CD4-positive, alpha-beta T cell (primary cell): ENCODE measurements around the gene AZU1. TPM values are rescaled to one million over a fixed set of nuclear protein-coding genes. Genes with fewer than 3 reads are reported as not detected.
"Not testable (repeated sequence)": the region's sequence is repeated elsewhere in the genome, so short reads cannot be mapped to it uniquely, and the experiment has no call there.

Experiments
- ATAC-seq: fragments of 200-7000 bp; cut with Tn5 transposase; one replicate; pipeline ENCODE4 v1.10.0; 2022; ENCODE audit warnings: mild to moderate bottlenecking; ENCODE audit not compliant: poor library complexity
- CTCF ChIA-PET: fragments of 350-600 bp; sonication (Branson Sonifier 250); formaldehyde crosslinking; loops from one replicate; lab custom pipeline; 2021; ENCODE audit warnings: antibody characterized with exemption, inconsistent platforms; lab: Charles Lee
- POLR2A ChIA-PET: fragments of 350-600 bp; sonication (Branson Sonifier 250); formaldehyde crosslinking; loops from one replicate; lab custom pipeline; 2021; ENCODE audit warnings: antibody characterized with exemption, inconsistent platforms; lab: Charles Lee
- DNase-seq, 14 experiments: peaks; one replicate each; pipeline ENCODE4 v3.0.0-alpha.2; 2013 to 2020; ENCODE audit warnings: mixed read lengths in 2 of 14
- H3K27ac ChIP-seq, 2 donors: one replicate each; pipeline versions ENCODE4 v1.5.1 to v1.7.0; 2013; ENCODE audit warnings: low read length in 2 of 2, low read depth in 1 of 2, mild to moderate bottlenecking in 1 of 2
- H3K27me3 ChIP-seq, 2 experiments: 1 replicate in 1 of 2; 2 replicates in 1 of 2; pipeline versions ENCODE4 v1.6.1 to v1.7.0; 2013; ENCODE audit warnings: low read length in 2 of 2, control low read depth in 1 of 2, mild to moderate bottlenecking in 1 of 2, moderate library complexity in 1 of 2; ENCODE audit not compliant: insufficient read depth in 2 of 2, control insufficient read depth in 1 of 2
- H3K36me3 ChIP-seq: one replicate; pipeline ENCODE4 v1.6.1; 2013; ENCODE audit warnings: low read length, control low read depth; ENCODE audit not compliant: insufficient read depth
- H3K4me1 ChIP-seq: one replicate; pipeline ENCODE4 v1.6.1; 2013; ENCODE audit warnings: low read length, control low read depth; ENCODE audit not compliant: insufficient read depth
- H3K4me3 ChIP-seq: one replicate; pipeline ENCODE4 v1.5.1; 2013; ENCODE audit warnings: mild to moderate bottlenecking, low read length, moderate library complexity
- H3K9me3 ChIP-seq, 2 experiments: 1 replicate in 1 of 2; 2 replicates in 1 of 2; pipeline versions ENCODE4 v1.6.1 to v1.7.0; 2013; ENCODE audit warnings: low read length in 2 of 2, mild to moderate bottlenecking in 2 of 2, control low read depth in 1 of 2, moderate library complexity in 1 of 2; ENCODE audit not compliant: control insufficient read depth in 1 of 2, insufficient read depth in 1 of 2
- H3K27ac Mint-ChIP-seq: one replicate; pipeline ENCODE4 v1.8.0; 2020; ENCODE audit warnings: mixed read lengths
- H3K27me3 Mint-ChIP-seq: one replicate; pipeline ENCODE4 v1.8.0; 2021; ENCODE audit warnings: mixed read lengths
- H3K36me3 Mint-ChIP-seq: one replicate; pipeline ENCODE4 v1.8.0; 2021; ENCODE audit warnings: low read depth, mixed read lengths
- H3K4me1 Mint-ChIP-seq: one replicate; pipeline ENCODE4 v1.8.0; 2021; ENCODE audit warnings: low read depth, mixed read lengths
- H3K4me3 Mint-ChIP-seq: one replicate; pipeline ENCODE4 v1.8.0; 2020; ENCODE audit warnings: mild to moderate bottlenecking, mixed read lengths
- H3K9me3 Mint-ChIP-seq: one replicate; pipeline ENCODE4 v1.8.0; 2020; ENCODE audit warnings: mixed read lengths
- intact Hi-C, 2 experiments: fragments of 100-400 bp; cut with DNase I in 1 of 2; cut with micrococcal nuclease in 1 of 2; formaldehyde crosslinking; loops; one replicate each; pipeline versions ENCODE4 v1.15.1 to v1.9.0; 2023 to 2025; cut with DNase I, micrococcal nuclease
- total RNA-seq, 174 experiments: library from RNA in 2 of 174; stranded (reverse) in 2 of 174; gene quantifications; one replicate each; pipeline ENCODE4 v1.2.3 and lab custom pipeline; 2021 to 2026
- TF ChIP-seq, protein P1 (sequence below): fragments of 200-600 bp; IDR thresholded peaks from one replicate; pipeline ENCODE4 v1.8.0; 2022; ENCODE audit warnings: antibody characterized with exemption, mild to moderate bottlenecking

The AZU1 gene
- total RNA-seq, 2 experiments from 2014 or later = 0.47 to 0.49 TPM

DNA sequence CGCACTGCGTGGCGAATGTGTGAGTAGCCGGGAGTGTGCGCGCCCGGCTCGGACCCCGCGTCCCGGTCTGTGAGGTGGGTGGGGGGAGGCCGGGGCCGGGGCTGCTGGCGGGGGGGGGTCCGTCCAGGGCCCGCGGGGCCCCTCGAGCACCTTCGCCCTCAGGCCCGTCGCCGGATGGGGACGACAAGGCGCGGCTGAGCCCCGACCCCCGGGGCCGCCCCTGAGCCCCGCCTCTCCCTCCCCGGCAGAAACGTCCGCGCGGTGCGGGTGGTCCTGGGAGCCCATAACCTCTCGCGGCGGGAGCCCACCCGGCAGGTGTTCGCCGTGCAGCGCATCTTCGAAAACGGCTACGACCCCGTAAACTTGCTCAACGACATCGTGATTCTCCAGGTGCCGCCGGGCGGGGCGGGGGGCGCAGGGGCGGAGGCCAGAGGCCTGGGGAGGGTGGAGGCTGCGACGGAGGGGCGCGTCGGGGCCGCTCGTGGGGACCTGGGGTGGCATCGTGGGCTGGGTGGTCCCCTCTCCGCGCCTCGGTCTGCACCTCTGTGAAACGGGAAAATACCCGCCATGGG lies 25.5 kb downstream of the AZU1 start:
- no peaks in the 10 kb centered on the region for H3K9me3 Mint-ChIP-seq
- Histone ChIP-seq H3K4me1 (peaks cover 8% of the 10 kb centered on the region), H3K9me3 (no peaks in the 10 kb centered on the region), H3K4me3 (no peak overlapping the region), H3K27me3 (peaks cover 28 to 35% of the 10 kb centered on the region in 2 experiments), H3K36me3 (no peaks in the 10 kb centered on the region), H3K27ac (no peak overlapping the region)
- no peak overlapping the region for H3K4me3 Mint-ChIP-seq
- peaks cover 29% of the 10 kb centered on the region for H3K27me3 Mint-ChIP-seq
- no peaks in the 10 kb centered on the region for H3K36me3 Mint-ChIP-seq
- TF ChIP-seq, protein P1, sequence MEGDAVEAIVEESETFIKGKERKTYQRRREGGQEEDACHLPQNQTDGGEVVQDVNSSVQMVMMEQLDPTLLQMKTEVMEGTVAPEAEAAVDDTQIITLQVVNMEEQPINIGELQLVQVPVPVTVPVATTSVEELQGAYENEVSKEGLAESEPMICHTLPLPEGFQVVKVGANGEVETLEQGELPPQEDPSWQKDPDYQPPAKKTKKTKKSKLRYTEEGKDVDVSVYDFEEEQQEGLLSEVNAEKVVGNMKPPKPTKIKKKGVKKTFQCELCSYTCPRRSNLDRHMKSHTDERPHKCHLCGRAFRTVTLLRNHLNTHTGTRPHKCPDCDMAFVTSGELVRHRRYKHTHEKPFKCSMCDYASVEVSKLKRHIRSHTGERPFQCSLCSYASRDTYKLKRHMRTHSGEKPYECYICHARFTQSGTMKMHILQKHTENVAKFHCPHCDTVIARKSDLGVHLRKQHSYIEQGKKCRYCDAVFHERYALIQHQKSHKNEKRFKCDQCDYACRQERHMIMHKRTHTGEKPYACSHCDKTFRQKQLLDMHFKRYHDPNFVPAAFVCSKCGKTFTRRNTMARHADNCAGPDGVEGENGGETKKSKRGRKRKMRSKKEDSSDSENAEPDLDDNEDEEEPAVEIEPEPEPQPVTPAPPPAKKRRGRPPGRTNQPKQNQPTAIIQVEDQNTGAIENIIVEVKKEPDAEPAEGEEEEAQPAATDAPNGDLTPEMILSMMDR = no peak
- ChIA-PET CTCF (no interaction called here), POLR2A (no interaction called here)
- DNase-seq (no peak), ATAC-seq (no peak)
- no peak overlapping the region for H3K27ac Mint-ChIP-seq
- no peaks in the 10 kb centered on the region for H3K4me1 Mint-ChIP-seq
- intact Hi-C loops = no loop called here

DNA sequence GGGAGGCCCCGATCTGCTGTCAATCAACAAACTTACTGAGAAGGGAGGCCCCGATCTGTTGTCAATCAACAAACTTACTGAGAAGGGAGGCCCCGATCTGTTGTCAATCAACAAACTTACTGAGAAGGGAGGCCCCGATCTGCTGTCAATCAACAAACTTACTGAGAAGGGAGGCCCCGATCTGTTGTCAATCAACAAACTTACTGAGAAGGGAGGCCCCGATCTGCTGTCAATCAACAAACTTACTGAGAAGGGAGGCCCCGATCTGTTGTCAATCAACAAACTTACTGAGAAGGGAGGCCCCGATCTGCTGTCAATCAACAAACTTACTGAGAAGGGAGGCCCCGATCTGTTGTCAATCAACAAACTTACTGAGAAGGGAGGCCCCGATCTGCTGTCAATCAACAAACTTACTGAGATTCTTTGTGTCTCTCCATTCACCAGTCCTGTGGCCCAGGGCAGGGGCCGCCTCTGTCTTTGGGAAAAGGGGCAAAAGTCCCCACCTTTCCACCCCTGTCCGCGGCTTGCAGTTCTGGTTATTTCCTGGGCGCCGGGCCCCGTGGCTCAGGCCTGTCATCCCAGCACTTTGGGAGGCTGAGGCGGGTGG lies 26.1 kb downstream of the AZU1 start:
- DNase-seq, H3K4me3 Mint-ChIP-seq, H3K27ac ChIP-seq, H3K9me3 Mint-ChIP-seq, H3K4me1 ChIP-seq, CTCF ChIA-PET, ATAC-seq, H3K27ac Mint-ChIP-seq, H3K9me3 ChIP-seq, H3K36me3 Mint-ChIP-seq, POLR2A ChIA-PET, H3K4me3 ChIP-seq, H3K36me3 ChIP-seq, H3K4me1 Mint-ChIP-seq, intact Hi-C loops: not testable (repeated sequence)
- peaks cover 29% of the 10 kb centered on the region for H3K27me3 Mint-ChIP-seq
- peaks cover 23 to 31% of the 10 kb centered on the region in 2 experiments for H3K27me3 ChIP-seq

DNA sequence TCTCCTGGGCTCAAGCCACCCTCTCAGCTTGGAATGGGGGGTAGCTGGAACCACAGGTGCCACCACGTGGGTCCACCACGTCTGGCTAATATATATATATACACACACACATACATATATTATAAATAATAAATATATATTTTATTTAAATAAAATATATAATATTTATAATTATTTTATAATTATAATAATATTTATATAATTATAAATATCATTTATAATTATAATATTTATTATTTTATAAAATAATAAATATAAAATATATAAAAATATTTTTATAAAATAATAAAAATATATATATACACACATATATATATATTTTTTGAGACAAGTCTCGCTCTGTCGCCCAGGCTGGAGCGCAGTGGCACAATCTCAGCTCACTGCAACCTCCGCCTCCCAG lies 26.9 kb downstream of the AZU1 start:
- H3K27me3 ChIP-seq = peaks cover 24 to 37% of the 10 kb centered on the region in 2 experiments
- Mint-ChIP-seq H3K9me3 (no peaks in the 10 kb centered on the region), H3K4me1 (no peaks in the 10 kb centered on the region), H3K27me3 (peaks cover 22% of the 10 kb centered on the region), H3K4me3 (no peak overlapping the region), H3K27ac (no peak overlapping the region), H3K36me3 (no peaks in the 10 kb centered on the region)
- CTCF ChIA-PET = interaction anchor here (1.1 kb wide), 1 partner anchor 173 kb away, joined by 3 read pairs; no protein-coding TSS in a partner anchor
- no peak overlapping the region for H3K27ac ChIP-seq
- H3K9me3 ChIP-seq = peaks cover 0 to 5% of the 10 kb centered on the region in 2 experiments
- DNase-seq = no peak
- peaks cover 12% of the 10 kb centered on the region for H3K4me1 ChIP-seq
- no peak overlapping the region for H3K4me3 ChIP-seq
- POLR2A ChIA-PET = no interaction called here
- H3K36me3 ChIP-seq = no peaks in the 10 kb centered on the region
- TF ChIP-seq, protein P1 = no peak
- intact Hi-C loops = no loop called here
- ATAC-seq = no peak
